SW 1271 (cell line): ENCODE results near the gene NCKAP1.
"Not testable (repeated sequence)": the region's sequence is repeated elsewhere in the genome, so short reads cannot be mapped to it uniquely, and the experiment has no call there.

ENCODE experiments used
- DNase-seq, 2 experiments: peaks; one replicate each; lab custom pipeline; 2025; lab: John Stamatoyannopoulos, UW

Gene NCKAP1

GRCh38 chr2:183035954-183036669, 2.1 kb downstream of the NCKAP1 start:
- DNase-seq, result no peak

- no peak for DNase-seq
Observed at GRCh38 chr2:183035298-183035953, 2.8 kb downstream of the NCKAP1 start.

GRCh38 chr2:183034806-183035205, 3.5 kb downstream of the NCKAP1 start:
- no peak for DNase-seq

GRCh38 chr2:183033951-183034350, 4.3 kb downstream of the NCKAP1 start:
- no peak for DNase-seq

GRCh38 chr2:183031911-183032794, 6.1 kb downstream of the NCKAP1 start:
- DNase-seq, result no peak

GRCh38 chr2:183029219-183029618, 9.0 kb downstream of the NCKAP1 start:
- DNase-seq, result no peak

- no peak for DNase-seq
Observed at GRCh38 chr2:183028108-183028507, 10.1 kb downstream of the NCKAP1 start.

- no peak for DNase-seq
Observed at GRCh38 chr2:183027443-183027842, 10.8 kb downstream of the NCKAP1 start.

GRCh38 chr2:183026424-183026823, 11.8 kb downstream of the NCKAP1 start:
- DNase-seq, result no peak

- no peak for DNase-seq
Observed at GRCh38 chr2:183025993-183026392, 12.3 kb downstream of the NCKAP1 start.

- no peak for DNase-seq
Observed at GRCh38 chr2:183024339-183025095, 13.7 kb downstream of the NCKAP1 start.

- no peak for DNase-seq
Observed at GRCh38 chr2:183022711-183023110, 15.5 kb downstream of the NCKAP1 start.

GRCh38 chr2:183021613-183022012, 16.6 kb downstream of the NCKAP1 start:
- DNase-seq, result no peak

GRCh38 chr2:183019718-183020442, 18.4 kb downstream of the NCKAP1 start:
- no peak for DNase-seq

GRCh38 chr2:183017845-183018244, 20.4 kb downstream of the NCKAP1 start:
- not testable (repeated sequence) for DNase-seq

GRCh38 chr2:183014005-183014404, 24.3 kb downstream of the NCKAP1 start:
- no peak for DNase-seq

GRCh38 chr2:183011743-183012142, 26.5 kb downstream of the NCKAP1 start:
- DNase-seq, result no peak

- no peak for DNase-seq
Observed at GRCh38 chr2:183010112-183010511, 28.1 kb downstream of the NCKAP1 start.

GRCh38 chr2:183009249-183009899, 28.9 kb downstream of the NCKAP1 start:
- no peak for DNase-seq

GRCh38 chr2:183001948-183002347, 36.3 kb downstream of the NCKAP1 start:
- DNase-seq, result no peak

GRCh38 chr2:183000846-183001245, 37.4 kb downstream of the NCKAP1 start:
- DNase-seq, result no peak
